Stimulated activated CD8-positive, alpha-beta memory T cell treated with anti-CD3 and anti-CD28 coated beads, Interleukin-4, amount 100 ng/mL, for 24 hours (primary cell): Measurements from ENCODE around the gene IRGQ.
"Not testable (repeated sequence)": the region's sequence is repeated elsewhere in the genome, so short reads cannot be mapped to it uniquely, and the experiment has no call there.

Experiments used
- DNase-seq: peaks from one replicate; pipeline ENCODE4 v3.0.0-alpha.2; 2020; ENCODE audit warnings: low read depth

The IRGQ gene

DNA sequence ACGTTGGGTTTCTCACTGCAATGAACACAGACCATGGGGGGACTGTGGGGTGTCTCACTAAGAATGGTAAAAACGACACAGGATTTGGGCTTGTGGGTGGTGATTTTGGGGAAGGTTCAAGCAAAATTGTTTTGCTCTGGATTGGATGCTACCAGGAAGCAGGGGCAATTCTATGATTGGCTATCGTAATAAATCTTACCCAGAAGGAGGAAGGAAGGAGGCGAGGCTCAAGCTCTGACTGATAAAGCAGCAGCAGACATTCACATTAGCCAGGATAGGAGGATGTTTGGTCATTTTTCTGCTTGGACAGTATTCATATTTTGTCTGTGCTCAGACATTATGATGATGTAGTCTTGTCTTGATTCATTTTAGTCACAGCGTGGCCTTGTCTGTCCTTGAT, 1.9 kb upstream of the IRGQ start:
- no peak for DNase-seq

- no peak for DNase-seq
These were observed 1.0 kb upstream of the IRGQ start for GRCh38 chr19:43596842-43597461.

- no peak for DNase-seq
These were observed 332 bp downstream of the IRGQ start for GRCh38 chr19:43595605-43595998.

GRCh38 chr19:43594710-43595604, 977 bp downstream of the IRGQ start:
- DNase-seq: peak; percentile 48

GRCh38 chr19:43594081-43594697, 1.7 kb downstream of the IRGQ start:
- DNase-seq: no peak

DNA sequence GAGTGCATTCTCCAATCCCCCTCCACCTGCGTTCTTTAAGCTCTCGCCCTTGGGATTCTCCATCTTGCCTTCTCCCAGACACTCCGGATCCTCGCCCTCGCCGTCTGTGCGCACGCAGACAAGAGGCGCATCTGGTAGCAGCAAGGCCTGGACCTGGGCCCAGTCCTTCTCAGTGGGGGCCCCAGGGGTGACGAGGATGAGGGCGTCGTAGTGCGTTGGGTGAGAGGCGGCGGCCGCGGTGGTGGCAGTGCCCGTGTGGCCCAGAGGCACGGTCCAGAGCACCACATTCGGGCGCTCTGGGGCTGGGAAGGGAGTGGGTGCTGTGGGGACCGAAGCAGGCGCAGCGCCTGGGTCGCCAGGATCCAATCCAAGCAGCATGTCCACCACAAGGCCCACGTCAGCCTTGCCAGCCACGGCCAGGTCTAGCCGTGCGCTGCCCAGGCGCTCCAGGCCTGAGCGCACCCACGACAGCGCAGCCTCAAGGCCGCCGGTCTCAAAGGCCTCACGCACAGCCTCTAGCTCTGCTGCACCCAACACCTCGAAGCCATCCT, 3.1 kb downstream of the IRGQ start:
- no peak for DNase-seq

GRCh38 chr19:43591904-43592772, 3.8 kb downstream of the IRGQ start:
- DNase-seq: no peak

DNA sequence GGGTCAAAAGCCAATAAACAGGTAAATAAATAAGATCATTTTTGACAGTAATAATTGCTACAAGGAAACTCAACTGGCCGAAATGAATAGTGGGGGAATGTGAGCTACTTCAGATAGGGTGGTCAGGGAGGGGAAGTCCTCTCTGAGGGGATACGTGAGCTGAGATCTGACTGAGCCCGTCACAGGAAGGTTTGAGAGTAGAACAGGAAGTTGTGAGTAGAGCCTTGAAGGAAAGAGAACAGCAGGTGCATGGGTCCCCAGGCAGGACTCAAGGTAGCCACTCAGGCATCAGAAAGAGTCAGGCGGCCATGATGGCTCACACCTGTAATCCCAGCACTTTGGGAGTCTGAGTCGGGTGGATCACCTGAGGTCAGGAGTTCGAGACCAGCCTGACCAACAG, 6.3 kb downstream of the IRGQ start:
- no peak for DNase-seq

DNA sequence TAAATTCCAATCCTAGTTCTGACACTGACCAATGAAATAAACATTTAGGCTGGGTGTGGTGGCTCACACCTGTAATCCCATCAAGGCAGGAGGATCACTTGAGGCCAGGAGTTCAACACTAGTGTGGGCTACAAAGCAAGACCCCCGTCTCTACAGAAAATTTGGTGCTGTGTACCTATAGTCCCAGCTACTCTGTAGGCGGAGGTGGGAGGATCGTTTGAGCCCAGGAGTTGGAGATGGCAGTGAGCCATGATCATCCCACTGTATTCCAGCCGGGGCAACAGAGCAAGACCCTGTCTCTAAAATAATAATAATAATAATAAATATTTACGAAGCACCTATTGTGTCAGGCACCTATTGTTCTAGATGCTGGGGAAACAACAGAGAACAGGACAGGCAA, 6.7 kb downstream of the IRGQ start:
- DNase-seq: no peak

DNA sequence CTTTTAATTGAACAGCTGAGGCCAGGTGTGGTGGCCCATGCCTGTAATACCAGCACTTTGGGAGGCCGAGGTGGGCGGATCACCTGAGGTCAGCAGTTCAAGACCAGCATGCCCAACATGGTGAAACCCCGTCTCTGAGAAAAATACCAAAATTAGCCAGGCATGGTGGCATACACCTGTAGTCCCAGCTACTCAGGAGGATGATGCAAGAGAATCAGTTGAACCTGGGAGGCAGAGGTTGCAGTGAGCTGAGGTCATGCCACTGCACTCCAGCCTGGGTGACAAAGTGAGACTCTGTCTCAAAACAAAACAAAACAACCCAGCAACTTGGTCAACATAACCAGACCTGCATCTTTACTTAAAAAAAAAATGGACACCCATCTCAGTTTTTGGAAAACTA, 8.9 kb downstream of the IRGQ start:
- DNase-seq: not testable (repeated sequence)

DNA sequence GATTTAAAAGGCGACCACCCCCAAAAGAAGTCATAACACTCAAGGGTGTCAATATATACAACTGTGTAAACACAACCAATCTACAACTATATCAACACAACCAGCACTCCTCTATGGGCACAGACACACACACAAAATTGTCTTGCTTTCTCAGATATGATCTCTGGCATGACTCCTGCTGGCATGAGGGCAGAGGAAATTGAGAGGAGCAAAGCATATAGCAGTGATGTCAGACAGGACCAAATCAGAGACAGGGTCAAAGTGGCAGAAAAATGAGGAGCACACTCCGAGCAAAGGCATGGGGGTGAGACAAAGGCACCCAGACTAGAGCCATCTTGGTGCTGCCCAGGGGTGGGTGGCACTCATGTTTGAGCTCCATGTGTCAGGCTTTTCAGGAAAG, 9.6 kb downstream of the IRGQ start:
- no peak for DNase-seq

- DNase-seq: no peak
These were observed 11.4 kb downstream of the IRGQ start for GRCh38 chr19:43584484-43584883.

- no peak for DNase-seq
These were observed 13.4 kb downstream of the IRGQ start for GRCh38 chr19:43582495-43582894.

GRCh38 chr19:43581467-43581866, 14.5 kb downstream of the IRGQ start:
- no peak for DNase-seq

DNA sequence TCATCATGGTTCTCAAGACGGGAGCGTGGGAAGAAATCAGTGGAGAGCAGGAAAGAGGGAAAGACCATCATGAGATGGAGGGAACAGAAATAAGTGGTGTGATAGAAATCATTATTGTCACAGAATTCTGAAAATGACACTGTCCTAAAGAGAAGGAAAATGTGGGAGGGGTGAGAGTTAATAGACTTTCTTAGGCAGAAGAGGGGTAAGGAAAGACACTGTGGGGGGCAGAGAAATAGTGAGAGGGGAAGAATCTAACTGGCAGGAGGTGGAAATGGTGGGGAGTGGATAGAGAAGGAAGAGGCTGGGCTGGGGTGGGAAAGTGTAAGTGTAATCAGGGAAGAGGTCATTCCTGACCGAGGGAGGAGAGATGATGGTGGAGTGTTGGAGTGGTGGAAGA, 17.1 kb downstream of the IRGQ start:
- DNase-seq: no peak

DNA sequence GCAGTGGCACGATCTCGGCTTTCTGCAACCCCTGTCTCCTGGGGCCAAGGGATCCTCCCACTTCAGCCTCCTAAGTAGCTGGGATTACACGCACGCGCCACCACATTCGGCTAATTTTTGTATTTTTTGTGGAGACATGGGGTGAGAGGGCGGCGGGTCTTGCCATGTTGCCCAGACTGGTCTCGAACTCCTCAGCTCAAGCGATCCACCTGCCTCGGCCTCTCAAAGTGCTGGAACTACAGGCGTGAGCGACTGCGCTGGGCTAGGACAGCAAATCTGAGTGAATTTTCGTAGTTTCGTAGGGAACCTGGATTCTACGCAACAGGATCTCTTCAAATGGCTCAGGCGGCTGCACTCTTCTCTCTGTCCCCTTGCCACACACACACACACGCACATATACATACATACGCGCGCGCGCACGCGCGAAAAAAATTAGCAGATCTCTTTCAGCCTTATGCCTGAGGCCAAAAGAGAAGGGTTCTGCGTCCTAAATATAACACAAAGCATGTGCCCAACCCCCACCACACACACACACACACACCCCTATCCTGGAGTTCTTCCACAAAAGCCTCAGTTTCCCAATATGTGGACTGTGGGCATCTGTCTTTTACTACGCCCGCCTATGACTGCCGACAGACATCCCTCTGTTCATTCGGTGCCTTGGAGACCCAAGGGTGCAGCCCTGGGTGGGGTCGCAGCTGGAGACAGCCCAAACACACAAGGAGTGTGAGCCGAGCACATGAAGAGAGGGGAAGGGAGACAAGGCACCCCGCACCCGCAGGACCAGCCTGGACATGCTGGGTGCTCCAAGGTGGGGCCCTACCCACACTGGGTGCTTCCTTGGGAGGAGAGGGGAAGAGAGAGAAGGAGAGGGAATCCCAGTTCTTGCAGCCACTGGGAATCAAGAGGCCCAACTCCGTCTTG, 19.7 kb downstream of the IRGQ start:
- DNase-seq: no peak

GRCh38 chr19:43575156-43575950, 20.6 kb downstream of the IRGQ start, which contains the start of the genes PINLYP and XRCC1:
PINLYP (plus strand) TSS chr19:43575801; CDS start chr19:43577192, 1,391 bp downstream.
XRCC1 (minus strand) TSS chr19:43575527; CDS start chr19:43575458, 69 bp downstream.
- DNase-seq: peak; percentile 94

DNA sequence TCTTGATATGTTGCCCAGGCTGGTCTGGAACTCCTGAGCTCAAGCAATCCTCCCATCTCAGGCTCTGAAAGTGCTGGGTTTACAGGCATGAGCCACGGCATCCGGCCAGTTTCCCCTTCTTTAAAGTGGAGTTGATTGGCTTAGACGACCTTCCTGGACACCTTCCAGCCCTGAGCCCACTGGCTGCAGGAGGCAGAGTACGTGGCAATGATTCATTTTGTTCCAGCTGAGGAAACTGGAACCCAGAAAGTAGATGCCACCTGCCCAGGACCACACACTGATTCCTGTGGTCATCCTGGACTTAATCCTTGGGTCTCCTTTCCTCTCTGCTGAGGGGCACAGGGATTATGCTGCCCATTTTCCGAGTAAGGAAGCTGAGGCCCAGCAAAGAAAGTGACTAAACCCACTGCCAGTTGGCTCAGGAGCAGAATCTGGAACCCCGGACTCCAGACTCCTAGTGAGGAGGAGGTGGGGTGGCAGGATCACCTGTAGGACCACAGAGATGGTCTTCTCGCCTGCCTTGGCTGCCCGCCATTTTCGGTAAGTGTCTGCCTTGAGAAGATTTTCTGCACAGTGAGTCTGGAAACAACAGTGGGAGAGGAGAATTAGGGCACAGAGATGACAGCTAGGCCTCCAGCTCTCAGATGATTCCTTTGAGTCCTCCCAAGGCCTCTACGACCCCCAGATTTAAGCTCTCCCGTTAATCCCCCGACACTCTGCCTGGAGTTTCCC, 21.3 kb downstream of the IRGQ start:
- DNase-seq: no peak

DNA sequence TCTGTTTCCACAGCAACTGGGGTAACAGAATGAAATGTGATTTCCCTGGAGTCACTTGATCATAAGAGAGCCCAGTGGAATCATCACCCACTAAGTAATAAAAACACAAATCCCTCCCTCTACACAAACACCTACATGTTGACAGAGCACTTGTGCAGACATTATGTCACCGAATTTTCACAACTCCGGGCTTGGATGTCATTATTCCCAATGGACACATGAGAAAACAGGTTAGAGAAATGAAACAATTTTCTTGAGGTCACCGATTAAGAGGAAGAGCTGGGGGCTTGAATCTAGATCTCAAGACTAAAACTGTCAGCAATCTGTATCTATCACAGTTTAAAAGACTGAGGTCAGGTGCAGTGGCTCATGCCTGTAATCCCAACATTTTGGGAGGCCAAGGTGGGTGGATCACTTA, 23.8 kb downstream of the IRGQ start:
- no peak for DNase-seq
